ENCODE results near the gene OLFM1.

Gene OLFM1

GRCh38 chr9:135163023-135163780 is 75.7 kb downstream of the OLFM1 start:
- H3K4me1 ChIP-seq (ENCODE audit: insufficient read depth, poor library complexity, severe bottlenecking) = no peaks in the 10 kb centered on the region
- H3K27me3 ChIP-seq (ENCODE audit: insufficient read depth, poor library complexity, severe bottlenecking) = peaks cover 51% of the 10 kb centered on the region
- H3K27ac ChIP-seq (ENCODE audit: poor library complexity, severe bottlenecking) = no peak overlapping the region
- no peaks in the 10 kb centered on the region for H3K36me3 ChIP-seq (ENCODE audit: low read depth)
- DNase-seq (ENCODE audit: low spot score) (no peak), ATAC-seq (ENCODE audit: low read depth) (no peak)
- TF ChIP-seq, protein P1, sequence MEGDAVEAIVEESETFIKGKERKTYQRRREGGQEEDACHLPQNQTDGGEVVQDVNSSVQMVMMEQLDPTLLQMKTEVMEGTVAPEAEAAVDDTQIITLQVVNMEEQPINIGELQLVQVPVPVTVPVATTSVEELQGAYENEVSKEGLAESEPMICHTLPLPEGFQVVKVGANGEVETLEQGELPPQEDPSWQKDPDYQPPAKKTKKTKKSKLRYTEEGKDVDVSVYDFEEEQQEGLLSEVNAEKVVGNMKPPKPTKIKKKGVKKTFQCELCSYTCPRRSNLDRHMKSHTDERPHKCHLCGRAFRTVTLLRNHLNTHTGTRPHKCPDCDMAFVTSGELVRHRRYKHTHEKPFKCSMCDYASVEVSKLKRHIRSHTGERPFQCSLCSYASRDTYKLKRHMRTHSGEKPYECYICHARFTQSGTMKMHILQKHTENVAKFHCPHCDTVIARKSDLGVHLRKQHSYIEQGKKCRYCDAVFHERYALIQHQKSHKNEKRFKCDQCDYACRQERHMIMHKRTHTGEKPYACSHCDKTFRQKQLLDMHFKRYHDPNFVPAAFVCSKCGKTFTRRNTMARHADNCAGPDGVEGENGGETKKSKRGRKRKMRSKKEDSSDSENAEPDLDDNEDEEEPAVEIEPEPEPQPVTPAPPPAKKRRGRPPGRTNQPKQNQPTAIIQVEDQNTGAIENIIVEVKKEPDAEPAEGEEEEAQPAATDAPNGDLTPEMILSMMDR (IDR thresholded peaks at IDR 0.05; ENCODE audit: poor library complexity, severe bottlenecking) = no peak
- H3K9me3 ChIP-seq (ENCODE audit: severe bottlenecking) = no peaks in the 10 kb centered on the region
- H3K4me3 ChIP-seq (ENCODE audit: severe bottlenecking) = no peak overlapping the region

GRCh38 chr9:135164036-135164435 is 76.6 kb downstream of the OLFM1 start:
- no peak overlapping the region for H3K4me3 ChIP-seq (ENCODE audit: severe bottlenecking)
- no peak for DNase-seq (ENCODE audit: low spot score)
- no peak overlapping the region for H3K27ac ChIP-seq (ENCODE audit: poor library complexity, severe bottlenecking)
- H3K4me1 ChIP-seq (ENCODE audit: insufficient read depth, poor library complexity, severe bottlenecking) = no peaks in the 10 kb centered on the region
- no peaks in the 10 kb centered on the region for H3K36me3 ChIP-seq (ENCODE audit: low read depth)
- ATAC-seq (ENCODE audit: low read depth) = no peak
- no peaks in the 10 kb centered on the region for H3K9me3 ChIP-seq (ENCODE audit: severe bottlenecking)
- H3K27me3 ChIP-seq (ENCODE audit: insufficient read depth, poor library complexity, severe bottlenecking) = peaks cover 51% of the 10 kb centered on the region
- TF ChIP-seq, protein P1 (IDR thresholded peaks at IDR 0.05; ENCODE audit: poor library complexity, severe bottlenecking) = no peak

GRCh38 chr9:135165003-135165711 is 77.7 kb downstream of the OLFM1 start:
- no peaks in the 10 kb centered on the region for H3K36me3 ChIP-seq (ENCODE audit: low read depth)
- TF ChIP-seq, protein P1 (IDR thresholded peaks at IDR 0.05; ENCODE audit: poor library complexity, severe bottlenecking) = no peak
- H3K4me1 ChIP-seq (ENCODE audit: insufficient read depth, poor library complexity, severe bottlenecking) = no peaks in the 10 kb centered on the region
- ATAC-seq (ENCODE audit: low read depth) (no peak), DNase-seq (ENCODE audit: low spot score) (no peak)
- no peak overlapping the region for H3K4me3 ChIP-seq (ENCODE audit: severe bottlenecking)
- H3K27ac ChIP-seq (ENCODE audit: poor library complexity, severe bottlenecking) = no peak overlapping the region
- H3K9me3 ChIP-seq (ENCODE audit: severe bottlenecking) = no peaks in the 10 kb centered on the region
- H3K27me3 ChIP-seq (ENCODE audit: insufficient read depth, poor library complexity, severe bottlenecking) = peaks cover 54% of the 10 kb centered on the region

DNA sequence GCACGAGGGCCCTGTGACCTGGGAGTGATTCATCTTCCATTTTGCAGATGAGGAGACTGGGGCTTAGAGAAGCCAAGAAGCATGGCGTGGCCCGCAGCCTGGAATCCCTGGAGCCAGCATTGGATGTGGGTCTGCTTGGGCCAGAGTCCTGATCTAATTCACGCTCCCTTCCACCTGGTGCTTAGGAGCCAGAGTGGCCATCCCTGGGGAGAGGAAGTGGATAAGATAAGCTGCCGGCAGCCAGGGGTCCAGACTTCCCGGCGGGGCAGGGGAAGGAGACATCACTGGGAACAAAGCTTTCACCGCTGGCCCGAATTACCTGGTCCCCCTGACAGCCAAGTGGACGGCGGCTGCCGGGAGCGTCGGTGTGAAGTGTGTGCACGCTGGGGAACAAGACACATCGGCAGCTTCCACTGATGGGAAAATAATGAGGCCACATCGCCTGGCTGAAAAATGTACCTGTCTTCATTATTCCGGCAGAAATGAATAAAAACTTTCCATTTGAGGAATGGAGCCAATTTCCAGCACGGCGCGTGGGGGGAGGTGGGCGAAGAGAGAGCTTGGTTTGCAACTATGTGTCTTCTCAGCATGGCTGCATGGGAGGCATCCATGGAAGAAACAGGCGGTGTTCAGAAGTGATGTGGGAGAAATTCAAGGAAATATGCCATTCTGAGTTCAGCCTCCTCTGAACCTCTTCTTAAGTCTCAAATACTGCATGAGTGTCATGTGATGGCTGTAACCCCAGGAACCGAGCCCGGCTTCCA is 78.5 kb downstream of the OLFM1 start:
- Histone ChIP-seq H3K9me3 (ENCODE audit: severe bottlenecking) (no peaks in the 10 kb centered on the region), H3K4me1 (ENCODE audit: insufficient read depth, poor library complexity, severe bottlenecking) (no peaks in the 10 kb centered on the region), H3K4me3 (ENCODE audit: severe bottlenecking) (no peak overlapping the region), H3K27me3 (ENCODE audit: insufficient read depth, poor library complexity, severe bottlenecking) (peaks cover 46% of the 10 kb centered on the region), H3K27ac (ENCODE audit: poor library complexity, severe bottlenecking) (no peak overlapping the region), H3K36me3 (ENCODE audit: low read depth) (no peaks in the 10 kb centered on the region)
- DNase-seq (ENCODE audit: low spot score) = no peak
- TF ChIP-seq, protein P1 (IDR thresholded peaks at IDR 0.05; ENCODE audit: poor library complexity, severe bottlenecking) = no peak
- no peak for ATAC-seq (ENCODE audit: low read depth)

All from RWPE2 (cell line).